Esophagus muscularis mucosa (tissue), 4 donors: ENCODE data around the gene USP24. TPM values are rescaled to one million over a fixed set of nuclear protein-coding genes. Genes with fewer than 3 reads are reported as not detected.

ENCODE experiments used
- DNase-seq: peaks from one replicate; pipeline ENCODE4 v3.0.0-alpha.2; 2017; ENCODE audit errors: extremely low spot score
- H3K27ac ChIP-seq, 4 donors: fragments of 200-600 bp; sonication (generic); replicated peaks in 1 of 4; 1 replicate in 3 of 4; 2 replicates in 1 of 4; pipeline ENCODE4 v1.5.1; 2016 to 2019; ENCODE audit warnings: mild to moderate bottlenecking in 1 of 4
- H3K27me3 ChIP-seq, 4 donors: fragments of 200-600 bp; sonication (generic); one replicate each; pipeline versions ENCODE4 v1.5.1 to v1.6.0; 2016 to 2019
- H3K36me3 ChIP-seq, 4 donors: fragments of 200-600 bp; sonication (generic); one replicate each; pipeline ENCODE4 v1.5.1; 2016 to 2019
- H3K4me1 ChIP-seq, 4 donors: fragments of 200-600 bp; sonication (generic); one replicate each; pipeline ENCODE4 v1.5.1; 2016 to 2019
- H3K4me3 ChIP-seq, 4 donors: fragments of 200-600 bp; sonication (generic); 1 replicate in 2 of 4; 2 replicates in 2 of 4; pipeline ENCODE4 v1.5.1; 2016 to 2019; ENCODE audit warnings: mild to moderate bottlenecking in 4 of 4, moderate library complexity in 1 of 4
- H3K9me3 ChIP-seq, 4 donors: fragments of 200-600 bp; sonication (generic); 1 replicate in 3 of 4; 2 replicates in 1 of 4; pipeline ENCODE4 v1.5.1; 2016 to 2019
- EP300 ChIP-seq: sonication (generic); formaldehyde crosslinking; IDR thresholded peaks from one replicate; pipeline ENCODE4 v1.6.1; 2017; ENCODE audit warnings: antibody characterized with exemption
- POLR2A ChIP-seq: fragments of 450-650 bp; IDR thresholded peaks from one replicate; pipeline ENCODE4 v1.6.1; 2017; ENCODE audit warnings: antibody characterized with exemption, moderate library complexity, mild to moderate bottlenecking, low read depth
- POLR2AphosphoS5 ChIP-seq, 2 donors: sonication (generic); formaldehyde crosslinking; IDR thresholded peaks; one replicate each; pipeline ENCODE4 v1.6.1; 2017; ENCODE audit warnings: antibody characterized with exemption in 2 of 2
- WGBS: methylation state at CpG from one replicate; pipeline ENCODE4 v1.1.5; 2018; 5-methylcytosine and 5-hydroxymethylcytosine counted together
- intact Hi-C: fragments of 100-400 bp; cut with DNase I; formaldehyde crosslinking; loops from one replicate; pipeline ENCODE4 v1.15.1; 2023
- total RNA-seq, 4 donors: library from RNA; depleted of rRNA; stranded (reverse); fragments of >200 nt; gene quantifications; one replicate each; pipeline versions ENCODE4 v1.1.0 to v1.2.1, GENCODE V29; 2016
- TF ChIP-seq, protein P1 (sequence below), 3 experiments: fragments of 200-600 bp in 2 of 3; fragments of 450-650 bp in 1 of 3; sonication (generic) in 2 of 3; IDR thresholded peaks; one replicate each; pipeline ENCODE4 v1.5.1; 2017 to 2019; ENCODE audit warnings: antibody characterized with exemption in 3 of 3, mild to moderate bottlenecking in 2 of 3, moderate library complexity in 1 of 3

Gene USP24
- total RNA-seq, 4 donors from 2014 or later = 28.3 to 45.3 (median 37.7) TPM

DNA sequence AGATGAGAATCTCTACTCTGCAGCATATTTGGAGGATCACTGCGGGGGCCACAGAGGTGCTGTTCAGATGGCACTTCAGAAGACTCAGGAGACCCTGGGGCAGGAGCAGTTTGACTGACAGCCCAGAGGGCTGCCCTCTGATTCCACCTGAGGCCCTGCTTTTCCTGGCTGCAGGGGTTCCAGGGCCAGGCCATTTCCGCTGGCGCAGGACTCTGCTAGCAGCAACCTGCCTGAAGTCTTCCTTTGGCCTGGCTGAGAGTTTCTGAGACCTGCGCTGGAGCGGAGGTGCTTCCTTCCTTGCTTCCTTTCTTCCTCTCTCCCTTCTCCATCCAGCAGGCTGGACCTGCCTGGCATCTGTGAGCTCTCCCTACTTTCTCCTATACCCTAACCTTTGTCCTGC lies 164.0 kb downstream of the USP24 start:
- TF ChIP-seq, protein P1, sequence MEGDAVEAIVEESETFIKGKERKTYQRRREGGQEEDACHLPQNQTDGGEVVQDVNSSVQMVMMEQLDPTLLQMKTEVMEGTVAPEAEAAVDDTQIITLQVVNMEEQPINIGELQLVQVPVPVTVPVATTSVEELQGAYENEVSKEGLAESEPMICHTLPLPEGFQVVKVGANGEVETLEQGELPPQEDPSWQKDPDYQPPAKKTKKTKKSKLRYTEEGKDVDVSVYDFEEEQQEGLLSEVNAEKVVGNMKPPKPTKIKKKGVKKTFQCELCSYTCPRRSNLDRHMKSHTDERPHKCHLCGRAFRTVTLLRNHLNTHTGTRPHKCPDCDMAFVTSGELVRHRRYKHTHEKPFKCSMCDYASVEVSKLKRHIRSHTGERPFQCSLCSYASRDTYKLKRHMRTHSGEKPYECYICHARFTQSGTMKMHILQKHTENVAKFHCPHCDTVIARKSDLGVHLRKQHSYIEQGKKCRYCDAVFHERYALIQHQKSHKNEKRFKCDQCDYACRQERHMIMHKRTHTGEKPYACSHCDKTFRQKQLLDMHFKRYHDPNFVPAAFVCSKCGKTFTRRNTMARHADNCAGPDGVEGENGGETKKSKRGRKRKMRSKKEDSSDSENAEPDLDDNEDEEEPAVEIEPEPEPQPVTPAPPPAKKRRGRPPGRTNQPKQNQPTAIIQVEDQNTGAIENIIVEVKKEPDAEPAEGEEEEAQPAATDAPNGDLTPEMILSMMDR (IDR thresholded peaks at IDR 0.05) = no peak
- no peak for TF ChIP-seq POLR2A
- TF ChIP-seq POLR2AphosphoS5 (IDR thresholded peaks at IDR 0.05) = no peak
- no peak for TF ChIP-seq EP300
- no peaks in the 10 kb centered on the region for H3K9me3 ChIP-seq
- DNase-seq = no peak
- H3K4me1 ChIP-seq = peaks cover 0 to 15% (median 5%) of the 10 kb centered on the region in 4 donors
- H3K4me3 ChIP-seq = no peak overlapping the region
- no peaks in the 10 kb centered on the region for H3K27me3 ChIP-seq
- intact Hi-C loops = no loop called here
- 89% methylated on average over 5 of the region's 5 CpGs for WGBS
- H3K36me3 ChIP-seq = no peaks in the 10 kb centered on the region
- H3K27ac ChIP-seq = no peak overlapping the region

DNA sequence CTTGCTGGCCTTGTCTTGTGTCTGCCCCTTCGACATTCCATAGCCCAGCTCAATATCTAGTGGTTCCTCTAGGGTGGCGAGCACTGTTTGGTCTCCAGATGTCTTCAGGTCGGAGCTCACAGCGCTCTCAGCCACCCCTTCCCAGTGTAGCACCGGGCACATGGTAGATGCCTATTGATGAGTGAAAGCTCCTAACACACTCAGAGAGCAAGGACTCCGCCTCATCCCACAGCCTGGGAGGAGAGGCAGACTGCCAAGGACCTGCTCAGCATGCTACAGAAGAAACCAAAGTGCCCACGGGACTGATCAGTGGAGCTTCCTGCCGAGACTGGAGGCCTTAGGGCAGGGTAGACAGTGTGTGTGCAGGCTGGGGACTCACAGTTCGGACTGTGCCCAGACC lies 164.9 kb downstream of the USP24 start:
- 67% methylated on average over 4 of the region's 9 CpGs for WGBS
- Histone ChIP-seq H3K4me3 (no peak overlapping the region), H3K27me3 (no peaks in the 10 kb centered on the region), H3K4me1 (peaks cover 0 to 15% (median 5%) of the 10 kb centered on the region in 4 donors), H3K9me3 (no peaks in the 10 kb centered on the region), H3K27ac (no peak overlapping the region), H3K36me3 (no peaks in the 10 kb centered on the region)
- intact Hi-C loops = no loop called here
- TF ChIP-seq EP300 (no peak), POLR2A (no peak), POLR2AphosphoS5 (IDR thresholded peaks at IDR 0.05) (no peak)
- TF ChIP-seq, protein P1 (IDR thresholded peaks at IDR 0.05) = no peak
- no peak for DNase-seq

GRCh38 chr1:55049914-55050278 lies 165.3 kb downstream of the USP24 start:
- no peaks in the 10 kb centered on the region for H3K36me3 ChIP-seq
- no peak overlapping the region for H3K4me3 ChIP-seq
- DNase-seq = no peak
- peaks cover 0 to 15% (median 5%) of the 10 kb centered on the region in 4 donors for H3K4me1 ChIP-seq
- WGBS = 50% methylated on average over 2 of the region's 9 CpGs
- intact Hi-C loops = no loop called here
- no peak overlapping the region for H3K27ac ChIP-seq
- TF ChIP-seq, protein P1 (IDR thresholded peaks at IDR 0.05) = no peak
- TF ChIP-seq POLR2A (no peak), EP300 (no peak), POLR2AphosphoS5 (IDR thresholded peaks at IDR 0.05) (no peak)
- H3K9me3 ChIP-seq = no peaks in the 10 kb centered on the region
- no peaks in the 10 kb centered on the region for H3K27me3 ChIP-seq

- no peaks in the 10 kb centered on the region for H3K36me3 ChIP-seq
- no peak for DNase-seq
- H3K27ac ChIP-seq = no peak overlapping the region
- H3K4me1 ChIP-seq = peaks cover 0 to 15% (median 5%) of the 10 kb centered on the region in 4 donors
- TF ChIP-seq EP300 = no peak
- no peak for TF ChIP-seq POLR2A
- TF ChIP-seq, protein P1 (IDR thresholded peaks at IDR 0.05) = no peak
- TF ChIP-seq POLR2AphosphoS5 (IDR thresholded peaks at IDR 0.05) = no peak
- H3K27me3 ChIP-seq = no peaks in the 10 kb centered on the region
- H3K4me3 ChIP-seq = no peak overlapping the region
- no peaks in the 10 kb centered on the region for H3K9me3 ChIP-seq
- 80% methylated on average over 6 of the region's 9 CpGs for WGBS
- intact Hi-C loops = no loop called here
Observed at GRCh38 chr1:55049271-55049913, 165.8 kb downstream of the USP24 start.
